ENCODE results near the gene USP24. TPM values are rescaled to one million over a fixed set of nuclear protein-coding genes. Genes with fewer than 3 reads are reported as not detected.

The USP24 gene
- total RNA-seq, 1 donor from 2014 or later, result 19.7 TPM

- no peak overlapping the region for H3K4me3 ChIP-seq (ENCODE audit: low read depth, low read length)
- no peak for DNase-seq (ENCODE audit: low read depth)
- TF ChIP-seq, protein P1, sequence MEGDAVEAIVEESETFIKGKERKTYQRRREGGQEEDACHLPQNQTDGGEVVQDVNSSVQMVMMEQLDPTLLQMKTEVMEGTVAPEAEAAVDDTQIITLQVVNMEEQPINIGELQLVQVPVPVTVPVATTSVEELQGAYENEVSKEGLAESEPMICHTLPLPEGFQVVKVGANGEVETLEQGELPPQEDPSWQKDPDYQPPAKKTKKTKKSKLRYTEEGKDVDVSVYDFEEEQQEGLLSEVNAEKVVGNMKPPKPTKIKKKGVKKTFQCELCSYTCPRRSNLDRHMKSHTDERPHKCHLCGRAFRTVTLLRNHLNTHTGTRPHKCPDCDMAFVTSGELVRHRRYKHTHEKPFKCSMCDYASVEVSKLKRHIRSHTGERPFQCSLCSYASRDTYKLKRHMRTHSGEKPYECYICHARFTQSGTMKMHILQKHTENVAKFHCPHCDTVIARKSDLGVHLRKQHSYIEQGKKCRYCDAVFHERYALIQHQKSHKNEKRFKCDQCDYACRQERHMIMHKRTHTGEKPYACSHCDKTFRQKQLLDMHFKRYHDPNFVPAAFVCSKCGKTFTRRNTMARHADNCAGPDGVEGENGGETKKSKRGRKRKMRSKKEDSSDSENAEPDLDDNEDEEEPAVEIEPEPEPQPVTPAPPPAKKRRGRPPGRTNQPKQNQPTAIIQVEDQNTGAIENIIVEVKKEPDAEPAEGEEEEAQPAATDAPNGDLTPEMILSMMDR (conservative IDR thresholded peaks at IDR 0.05; ENCODE audit: low read depth, low read length), result no peak
These were observed 125.5 kb downstream of the USP24 start for GRCh38 chr1:55089683-55090082.

DNA sequence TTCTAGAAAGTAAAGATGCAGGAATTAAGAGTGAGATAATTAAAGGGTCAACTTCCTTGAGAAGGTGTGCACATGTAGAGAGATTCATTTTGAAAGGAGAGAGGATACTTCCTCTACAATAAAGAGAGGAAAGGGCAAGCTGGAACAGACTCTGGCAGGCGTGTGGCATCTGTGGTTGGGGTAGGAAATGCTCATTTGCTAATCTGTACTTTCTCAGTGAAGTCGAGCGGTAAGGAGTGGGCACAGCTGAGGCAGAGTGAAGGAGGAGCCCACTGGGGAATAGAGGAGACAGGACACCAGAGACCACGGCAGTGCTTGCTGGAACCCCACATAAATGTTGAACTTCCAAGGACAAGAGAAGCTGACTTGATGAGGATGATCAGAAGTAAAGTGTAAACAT is 126.8 kb downstream of the USP24 start:
- no peak overlapping the region for H3K4me3 ChIP-seq (ENCODE audit: low read depth, low read length)
- no peak for DNase-seq (ENCODE audit: low read depth)
- TF ChIP-seq, protein P1 (conservative IDR thresholded peaks at IDR 0.05; ENCODE audit: low read depth, low read length), result no peak

DNA sequence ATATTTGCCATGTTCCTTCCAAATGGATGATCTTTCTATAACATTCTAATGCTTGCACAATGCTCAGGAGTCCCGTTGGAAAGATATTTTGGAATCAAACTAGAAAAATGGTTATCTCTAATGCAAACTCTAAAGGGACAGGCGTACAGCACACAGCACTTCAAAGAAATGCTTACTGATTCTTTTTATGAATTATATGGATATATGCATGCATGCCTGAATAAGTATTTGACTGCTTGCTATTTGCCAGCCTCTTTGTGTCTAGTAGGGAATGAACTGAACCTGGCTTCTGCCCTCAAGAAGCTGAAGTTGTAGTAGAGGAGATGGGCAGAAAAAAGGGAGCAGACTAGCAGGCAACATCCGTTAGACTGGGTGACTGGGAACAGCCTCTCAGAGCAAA is 127.7 kb downstream of the USP24 start:
- TF ChIP-seq, protein P1 (conservative IDR thresholded peaks at IDR 0.05; ENCODE audit: low read depth, low read length), result no peak
- H3K4me3 ChIP-seq (ENCODE audit: low read depth, low read length), result no peak overlapping the region
- no peak for DNase-seq (ENCODE audit: low read depth)

GRCh38 chr1:55084257-55084656 is 130.9 kb downstream of the USP24 start:
- TF ChIP-seq, protein P1 (conservative IDR thresholded peaks at IDR 0.05; ENCODE audit: low read depth, low read length), result no peak
- DNase-seq (ENCODE audit: low read depth), result no peak
- no peak overlapping the region for H3K4me3 ChIP-seq (ENCODE audit: low read depth, low read length)

DNA sequence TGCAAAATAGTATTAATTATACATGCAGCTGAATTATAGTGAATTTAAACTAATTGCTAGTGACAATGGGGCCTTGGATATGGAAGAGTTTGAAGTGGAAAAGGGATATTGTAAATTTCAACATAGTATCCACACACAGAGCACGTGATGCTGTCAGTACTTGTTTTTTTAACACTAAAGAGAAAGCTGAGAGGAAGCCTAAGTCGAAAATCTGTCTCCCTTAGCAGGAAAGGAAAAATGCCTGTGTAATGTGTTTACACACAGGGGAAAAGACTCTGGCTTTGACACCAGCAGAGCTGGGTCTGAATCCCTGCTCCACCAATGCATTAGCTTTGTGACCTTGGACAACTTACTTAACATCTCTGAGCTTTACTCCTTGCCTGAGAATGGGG is 133.3 kb downstream of the USP24 start:
- no peak overlapping the region for H3K4me3 ChIP-seq (ENCODE audit: low read depth, low read length)
- no peak for DNase-seq (ENCODE audit: low read depth)
- TF ChIP-seq, protein P1 (conservative IDR thresholded peaks at IDR 0.05; ENCODE audit: low read depth, low read length), result no peak

DNA sequence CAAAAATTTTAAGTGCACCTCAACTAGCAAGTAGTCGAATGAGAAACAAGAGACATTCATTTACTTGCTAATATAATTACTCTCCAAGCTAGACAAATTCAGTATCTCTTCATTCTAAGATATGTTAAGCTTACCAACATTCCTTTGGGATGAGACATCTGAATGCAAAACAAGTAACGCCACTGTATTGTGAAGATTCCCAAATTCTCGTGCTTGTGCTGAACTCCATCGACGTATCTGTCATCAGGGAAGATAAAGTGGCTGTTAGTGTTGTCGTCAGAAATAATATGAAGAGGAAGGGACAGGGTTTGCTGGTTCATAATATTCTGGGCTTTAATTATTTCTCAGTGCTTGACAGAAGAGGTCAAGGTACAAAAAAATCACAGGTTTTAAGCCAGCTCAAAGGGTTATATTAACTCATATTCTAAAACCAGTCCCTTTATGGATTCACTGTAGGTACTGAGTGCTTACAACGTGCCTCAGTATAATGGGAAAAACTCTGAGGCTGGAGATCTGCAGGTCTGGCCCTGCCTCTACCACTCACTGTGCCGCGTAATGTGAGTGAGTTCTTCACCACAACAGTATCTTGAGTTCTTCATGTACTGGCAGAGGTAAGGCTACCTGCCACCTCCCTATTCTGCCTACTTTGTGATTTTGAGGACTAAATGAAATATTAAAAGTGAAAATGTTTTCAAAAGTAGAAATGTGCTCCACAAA is 133.8 kb downstream of the USP24 start:
- TF ChIP-seq, protein P1 (conservative IDR thresholded peaks at IDR 0.05; ENCODE audit: low read depth, low read length), result no peak
- H3K4me3 ChIP-seq (ENCODE audit: low read depth, low read length), result no peak overlapping the region
- peak; percentile 45 for DNase-seq (ENCODE audit: low read depth)

DNA sequence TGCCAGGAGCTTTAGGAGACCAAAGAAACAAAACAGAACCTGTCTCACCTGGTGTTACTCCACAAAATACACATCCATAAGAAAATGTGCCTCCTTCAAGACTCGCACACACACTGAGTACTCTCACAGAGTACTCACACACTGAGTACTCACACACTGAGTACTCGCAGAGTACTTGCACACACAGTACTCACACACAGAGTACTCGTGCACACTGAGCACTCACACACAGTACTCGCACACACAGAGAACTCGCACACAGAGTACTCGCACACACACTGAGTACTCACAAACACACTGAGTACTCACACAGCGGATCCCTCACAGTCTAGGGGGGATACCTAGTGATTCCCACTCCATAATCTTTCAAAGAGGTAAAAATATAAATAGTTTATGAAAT is 135.5 kb downstream of the USP24 start:
- TF ChIP-seq, protein P1 (conservative IDR thresholded peaks at IDR 0.05; ENCODE audit: low read depth, low read length), result no peak
- no peak overlapping the region for H3K4me3 ChIP-seq (ENCODE audit: low read depth, low read length)
- no peak for DNase-seq (ENCODE audit: low read depth)

Measured in epithelial cell of proximal tubule (primary cell).